Parathyroid adenoma (tissue), 2 donors: ENCODE measurements around the gene CTDNEP1.

Experiments
- H2AFZ ChIP-seq: fragments of 300-600 bp; sonication (generic); one replicate; pipeline ENCODE4 v1.7.0; 2017; ENCODE audit warnings: antibody characterized with exemption, mild to moderate bottlenecking
- H3K27ac ChIP-seq: fragments of 300-600 bp; sonication (generic); one replicate; pipeline ENCODE4 v1.7.0; 2017
- H3K27me3 ChIP-seq: fragments of 300-600 bp; sonication (generic); one replicate; pipeline ENCODE4 v1.7.0; 2017; ENCODE audit warnings: low read length; ENCODE audit not compliant: control insufficient read depth, insufficient read depth
- H3K36me3 ChIP-seq: fragments of 300-600 bp; sonication (generic); one replicate; pipeline ENCODE4 v1.7.0; 2017; ENCODE audit warnings: low read length; ENCODE audit not compliant: control insufficient read depth, insufficient read depth
- H3K4me1 ChIP-seq: fragments of 300-600 bp; sonication (generic); one replicate; pipeline ENCODE4 v1.7.0; 2017; ENCODE audit warnings: control low read depth
- H3K4me2 ChIP-seq: fragments of 300-600 bp; sonication (generic); one replicate; pipeline ENCODE4 v1.7.0; 2017; ENCODE audit warnings: low read length
- H3K4me3 ChIP-seq: fragments of 300-600 bp; sonication (generic); one replicate; pipeline ENCODE4 v1.7.0; 2017; ENCODE audit warnings: low read depth, low read length
- H3K79me2 ChIP-seq: fragments of 300-600 bp; sonication (generic); one replicate; pipeline ENCODE4 v1.7.0; 2017; ENCODE audit warnings: control low read depth
- H3K9ac ChIP-seq: fragments of 300-600 bp; sonication (generic); one replicate; pipeline ENCODE4 v1.7.0; 2017; ENCODE audit warnings: mild to moderate bottlenecking
- H3K9me3 ChIP-seq: fragments of 300-600 bp; sonication (generic); one replicate; pipeline ENCODE4 v1.7.0; 2017; ENCODE audit warnings: low read length; ENCODE audit not compliant: control insufficient read depth
- CTCF ChIP-seq: fragments of 300-600 bp; sonication (generic); IDR thresholded peaks from one replicate; pipeline ENCODE4 v1.7.0; 2017; ENCODE audit warnings: antibody characterized with exemption, mild to moderate bottlenecking
- donor health status: primary hyperparathyroidism.

CTDNEP1 gene

DNA sequence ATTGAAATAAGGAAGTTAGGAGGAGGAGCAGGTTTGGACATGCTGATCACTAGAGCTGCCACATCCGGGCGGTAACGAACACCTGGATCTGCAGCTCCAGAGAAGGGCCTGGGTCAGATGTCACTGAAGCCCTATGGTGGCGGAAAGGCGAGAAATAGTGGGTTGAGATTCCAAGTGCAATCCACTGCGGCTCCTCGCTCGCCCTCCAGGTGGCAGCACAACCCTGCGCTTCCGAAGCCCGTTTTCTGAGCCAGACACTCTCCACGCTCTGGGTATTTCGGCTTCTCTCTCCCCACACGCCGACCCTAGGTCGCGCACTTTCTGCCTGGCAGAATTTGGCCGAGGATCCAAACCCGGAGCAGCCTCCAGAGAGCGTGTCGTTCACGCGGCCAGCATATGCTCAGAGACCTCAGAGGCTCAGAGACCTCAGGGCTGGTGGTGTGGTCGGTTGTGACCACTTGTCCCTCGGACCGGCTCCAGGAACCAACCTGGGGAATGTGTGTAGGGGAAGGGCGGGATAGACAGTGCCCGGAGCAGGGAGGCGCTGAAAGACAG, 29.1 kb upstream of the CTDNEP1 start:
- Histone ChIP-seq H3K9ac (no peak overlapping the region), H3K4me1 (peaks cover 12% of the 10 kb centered on the region), H3K9me3 (no peaks in the 10 kb centered on the region), H3K27me3 (no peaks in the 10 kb centered on the region), H3K4me3 (peak overlapping the region; percentile 61), H3K27ac (peak overlapping the region; percentile 93), H3K79me2 (no peaks in the 10 kb centered on the region), H2AFZ (peak overlapping the region; percentile 76), H3K4me2 (peak overlapping the region; percentile 74), H3K36me3 (no peaks in the 10 kb centered on the region)
- TF ChIP-seq CTCF = peak; percentile 96

- no peak overlapping the region for H2AFZ ChIP-seq
- H3K27ac ChIP-seq = no peak overlapping the region
- H3K4me3 ChIP-seq = no peak overlapping the region
- no peak for TF ChIP-seq CTCF
- no peaks in the 10 kb centered on the region for H3K9me3 ChIP-seq
- no peak overlapping the region for H3K9ac ChIP-seq
- H3K27me3 ChIP-seq = no peaks in the 10 kb centered on the region
- H3K79me2 ChIP-seq = no peaks in the 10 kb centered on the region
- no peaks in the 10 kb centered on the region for H3K36me3 ChIP-seq
- H3K4me2 ChIP-seq = no peak overlapping the region
- peaks cover 12% of the 10 kb centered on the region for H3K4me1 ChIP-seq
Observed at GRCh38 chr17:7279448-7279847, 27.9 kb upstream of the CTDNEP1 start.

- TF ChIP-seq CTCF = no peak
- no peak overlapping the region for H3K9ac ChIP-seq
- no peak overlapping the region for H2AFZ ChIP-seq
- H3K4me2 ChIP-seq = no peak overlapping the region
- H3K27ac ChIP-seq = no peak overlapping the region
- H3K9me3 ChIP-seq = no peaks in the 10 kb centered on the region
- peaks cover 9% of the 10 kb centered on the region for H3K4me1 ChIP-seq
- H3K79me2 ChIP-seq = no peaks in the 10 kb centered on the region
- H3K36me3 ChIP-seq = no peaks in the 10 kb centered on the region
- H3K27me3 ChIP-seq = no peaks in the 10 kb centered on the region
- H3K4me3 ChIP-seq = no peak overlapping the region
Observed at GRCh38 chr17:7266784-7267183, 15.2 kb upstream of the CTDNEP1 start.

DNA sequence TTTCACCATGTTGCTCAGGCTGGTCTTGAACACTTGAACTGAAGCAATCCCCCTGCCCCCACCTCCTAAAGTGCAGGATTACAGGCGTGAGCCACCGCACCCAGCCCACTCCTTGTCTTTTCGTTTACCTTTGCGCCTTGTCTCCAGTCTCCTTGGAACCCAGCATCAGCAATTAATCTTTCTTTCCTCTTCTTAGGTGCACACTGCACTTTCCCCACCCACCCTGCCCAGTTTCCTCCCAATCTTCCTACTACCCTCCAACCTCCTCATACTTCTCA, 12.2 kb upstream of the CTDNEP1 start:
- no peaks in the 10 kb centered on the region for H3K9me3 ChIP-seq
- H3K4me3 ChIP-seq = no peak overlapping the region
- H3K36me3 ChIP-seq = no peaks in the 10 kb centered on the region
- no peak overlapping the region for H3K27ac ChIP-seq
- H3K79me2 ChIP-seq = peaks cover 11% of the 10 kb centered on the region
- TF ChIP-seq CTCF = no peak
- H3K4me1 ChIP-seq = peaks cover 15% of the 10 kb centered on the region
- H3K4me2 ChIP-seq = peak overlapping the region; percentile 99
- H3K27me3 ChIP-seq = no peaks in the 10 kb centered on the region
- no peak overlapping the region for H3K9ac ChIP-seq
- H2AFZ ChIP-seq = no peak overlapping the region

- peak overlapping the region; percentile 97 for H2AFZ ChIP-seq
- H3K9ac ChIP-seq = peak overlapping the region; percentile 90
- H3K27me3 ChIP-seq = no peaks in the 10 kb centered on the region
- peaks cover 11% of the 10 kb centered on the region for H3K79me2 ChIP-seq
- TF ChIP-seq CTCF = no peak
- peaks cover 15% of the 10 kb centered on the region for H3K4me1 ChIP-seq
- peak overlapping the region; percentile 99 for H3K27ac ChIP-seq
- peak overlapping the region; percentile 99 for H3K4me2 ChIP-seq
- no peaks in the 10 kb centered on the region for H3K36me3 ChIP-seq
- no peaks in the 10 kb centered on the region for H3K9me3 ChIP-seq
- peak overlapping the region; percentile 83 for H3K4me3 ChIP-seq
Observed at GRCh38 chr17:7262935-7263800, 11.6 kb upstream of the CTDNEP1 start.
